Epithelial cell of proximal tubule (primary cell): ENCODE results near the gene TLE5. TPM values are rescaled to one million over a fixed set of nuclear protein-coding genes. Genes with fewer than 3 reads are reported as not detected.
A peak's percentile ranks its signal among the peaks of the same experiment; 100 is the strongest.

Source experiments
- DNase-seq: peaks from one replicate; pipeline ENCODE4 v3.0.0-alpha.2; 2011; ENCODE audit warnings: low read depth
- H3K4me3 ChIP-seq: 2 replicates; pipeline ENCODE4 v1.5.1; 2011; ENCODE audit warnings: low read depth, mild to moderate bottlenecking, low read length
- total RNA-seq: library from RNA; depleted of rRNA; stranded (reverse); fragments of >200 nt; gene quantifications from 2 replicates; pipeline ENCODE4 v1.2.3, GENCODE V29; 2015
- TF ChIP-seq, protein P1 (sequence below): conservative IDR thresholded peaks from 2 replicates; pipeline ENCODE4 v1.5.1; 2012; ENCODE audit warnings: low read depth, mild to moderate bottlenecking, low read length

TLE5 gene
- total RNA-seq, 1 donor from 2014 or later: 238 TPM

DNA sequence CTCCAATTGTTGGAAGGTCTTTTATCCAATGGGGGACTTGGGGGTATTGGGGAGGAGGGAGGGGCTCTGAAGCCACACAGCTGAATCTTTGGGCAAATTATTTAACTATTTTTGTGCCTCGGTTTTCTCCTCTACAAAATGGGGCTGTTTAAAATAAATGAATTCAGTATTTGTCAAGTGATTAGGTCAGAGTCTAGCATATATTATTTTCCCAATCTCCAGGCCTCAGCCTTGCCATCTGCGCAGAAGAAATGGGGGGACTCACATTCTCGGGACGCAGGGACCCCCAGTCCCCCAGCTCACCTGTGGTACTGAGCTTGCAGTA lies 1.5 kb downstream of the TLE5 start:
- no peak for DNase-seq
- TF ChIP-seq, protein P1, sequence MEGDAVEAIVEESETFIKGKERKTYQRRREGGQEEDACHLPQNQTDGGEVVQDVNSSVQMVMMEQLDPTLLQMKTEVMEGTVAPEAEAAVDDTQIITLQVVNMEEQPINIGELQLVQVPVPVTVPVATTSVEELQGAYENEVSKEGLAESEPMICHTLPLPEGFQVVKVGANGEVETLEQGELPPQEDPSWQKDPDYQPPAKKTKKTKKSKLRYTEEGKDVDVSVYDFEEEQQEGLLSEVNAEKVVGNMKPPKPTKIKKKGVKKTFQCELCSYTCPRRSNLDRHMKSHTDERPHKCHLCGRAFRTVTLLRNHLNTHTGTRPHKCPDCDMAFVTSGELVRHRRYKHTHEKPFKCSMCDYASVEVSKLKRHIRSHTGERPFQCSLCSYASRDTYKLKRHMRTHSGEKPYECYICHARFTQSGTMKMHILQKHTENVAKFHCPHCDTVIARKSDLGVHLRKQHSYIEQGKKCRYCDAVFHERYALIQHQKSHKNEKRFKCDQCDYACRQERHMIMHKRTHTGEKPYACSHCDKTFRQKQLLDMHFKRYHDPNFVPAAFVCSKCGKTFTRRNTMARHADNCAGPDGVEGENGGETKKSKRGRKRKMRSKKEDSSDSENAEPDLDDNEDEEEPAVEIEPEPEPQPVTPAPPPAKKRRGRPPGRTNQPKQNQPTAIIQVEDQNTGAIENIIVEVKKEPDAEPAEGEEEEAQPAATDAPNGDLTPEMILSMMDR: no peak
- H3K4me3 ChIP-seq: peak overlapping the region; percentile 87

DNA sequence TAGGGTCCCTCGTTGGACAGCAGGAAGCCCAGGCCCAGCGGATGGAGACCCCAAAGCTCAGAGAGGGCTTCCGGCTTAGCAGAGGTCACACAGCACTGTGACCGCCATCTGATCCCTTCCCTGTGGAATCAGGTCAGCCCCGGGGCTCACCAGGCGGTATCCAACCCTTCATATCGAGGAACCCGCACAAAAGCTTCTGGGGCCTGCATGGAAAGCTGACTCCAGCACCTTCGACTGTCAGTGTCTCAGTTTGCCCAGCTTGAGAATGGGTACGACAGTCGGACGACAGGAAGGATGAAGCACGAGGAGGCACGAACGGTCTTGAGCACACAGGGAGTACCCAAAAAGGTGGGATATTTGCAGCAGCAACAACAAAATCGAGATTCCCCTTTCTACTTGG lies 2.6 kb downstream of the TLE5 start:
- no peak overlapping the region for H3K4me3 ChIP-seq
- TF ChIP-seq, protein P1: no peak
- DNase-seq: no peak

DNA sequence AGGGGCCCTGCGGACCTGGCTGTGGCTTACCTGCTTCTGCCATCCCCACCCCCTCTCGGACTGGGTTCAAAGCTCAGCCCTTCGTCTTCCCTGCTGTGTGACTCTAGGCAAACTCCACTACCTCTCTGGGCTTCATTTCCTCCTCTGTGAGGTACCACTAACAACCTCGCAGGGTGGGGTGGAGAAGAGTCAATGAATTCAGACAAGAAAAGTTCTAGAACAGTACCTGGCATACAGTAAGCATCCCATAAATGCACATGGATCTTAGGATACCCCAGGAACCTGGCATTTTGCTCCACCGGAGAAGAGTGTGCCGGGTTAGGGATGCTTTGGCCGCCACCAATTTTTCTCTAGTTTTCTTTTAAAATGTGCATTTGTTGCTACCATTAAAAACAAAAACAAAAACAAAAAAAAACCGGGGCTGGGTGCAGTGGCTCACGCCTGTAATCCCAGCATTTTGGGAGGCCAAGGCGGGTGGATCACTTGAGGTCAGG lies 3.4 kb downstream of the TLE5 start:
- no peak for DNase-seq
- H3K4me3 ChIP-seq: no peak overlapping the region
- TF ChIP-seq, protein P1: no peak

DNA sequence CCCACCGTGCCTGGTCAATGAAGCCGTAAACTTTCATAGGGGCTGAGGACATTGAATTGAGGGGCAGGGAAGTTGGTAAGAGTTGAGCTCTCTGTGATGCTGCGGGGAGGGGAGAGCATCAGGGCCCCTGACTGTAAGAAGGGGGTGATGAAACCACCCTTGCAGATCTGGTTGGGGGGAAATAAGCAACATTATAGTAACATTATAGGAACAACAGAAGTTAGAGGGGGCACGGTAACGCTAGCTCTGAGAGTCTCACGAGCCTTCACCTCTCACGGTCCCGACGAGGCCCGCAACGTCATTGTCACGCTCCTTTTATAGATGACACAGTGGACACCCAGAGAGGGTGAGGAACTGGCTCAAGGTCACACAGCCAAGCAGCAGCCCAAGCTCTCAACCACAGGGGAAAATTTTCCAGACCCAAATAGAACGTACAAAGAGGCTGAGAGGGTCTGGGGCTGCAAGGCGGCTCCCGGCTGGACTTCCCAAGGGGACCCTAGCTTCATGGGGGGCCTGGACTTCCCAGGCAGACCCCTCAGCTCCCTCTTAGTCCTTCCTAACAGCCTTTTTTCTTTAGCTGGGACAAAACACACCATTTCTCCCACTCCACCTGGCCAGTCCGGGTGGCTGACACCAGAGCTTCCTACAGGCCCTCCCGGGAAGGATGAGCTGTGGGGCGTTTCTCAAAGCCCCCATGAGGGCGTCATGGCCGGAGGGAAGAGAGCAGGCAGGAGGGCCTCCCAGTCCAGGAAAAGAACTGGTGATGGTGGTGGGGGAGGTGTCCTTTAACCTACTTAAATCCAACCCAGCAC lies 4.1 kb downstream of the TLE5 start:
- TF ChIP-seq, protein P1: no peak
- H3K4me3 ChIP-seq: no peak overlapping the region
- no peak for DNase-seq

DNA sequence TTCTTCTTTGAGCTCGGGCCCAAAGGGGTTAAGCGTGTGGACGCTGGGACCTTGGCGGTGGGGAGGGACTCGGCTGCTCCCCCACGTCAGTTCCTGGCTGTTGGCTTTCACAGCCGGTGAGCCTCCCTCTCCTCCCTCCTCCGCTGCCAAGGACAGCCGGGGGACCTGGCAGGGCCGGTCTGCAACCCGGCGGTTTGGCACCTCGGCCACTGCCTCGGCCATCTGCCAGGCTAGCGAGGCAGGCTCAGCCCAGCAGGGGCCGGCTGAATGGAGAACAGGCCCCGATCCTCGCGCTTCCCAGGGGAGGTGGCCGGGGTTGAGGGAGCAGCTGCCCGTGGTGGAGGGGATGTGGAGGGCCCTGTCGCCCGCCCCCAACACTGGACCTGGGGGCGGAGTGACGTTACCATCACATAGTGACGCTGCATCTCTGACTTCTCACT lies 5.0 kb downstream of the TLE5 start:
- TF ChIP-seq, protein P1: no peak
- H3K4me3 ChIP-seq: no peak overlapping the region
- no peak for DNase-seq

DNA sequence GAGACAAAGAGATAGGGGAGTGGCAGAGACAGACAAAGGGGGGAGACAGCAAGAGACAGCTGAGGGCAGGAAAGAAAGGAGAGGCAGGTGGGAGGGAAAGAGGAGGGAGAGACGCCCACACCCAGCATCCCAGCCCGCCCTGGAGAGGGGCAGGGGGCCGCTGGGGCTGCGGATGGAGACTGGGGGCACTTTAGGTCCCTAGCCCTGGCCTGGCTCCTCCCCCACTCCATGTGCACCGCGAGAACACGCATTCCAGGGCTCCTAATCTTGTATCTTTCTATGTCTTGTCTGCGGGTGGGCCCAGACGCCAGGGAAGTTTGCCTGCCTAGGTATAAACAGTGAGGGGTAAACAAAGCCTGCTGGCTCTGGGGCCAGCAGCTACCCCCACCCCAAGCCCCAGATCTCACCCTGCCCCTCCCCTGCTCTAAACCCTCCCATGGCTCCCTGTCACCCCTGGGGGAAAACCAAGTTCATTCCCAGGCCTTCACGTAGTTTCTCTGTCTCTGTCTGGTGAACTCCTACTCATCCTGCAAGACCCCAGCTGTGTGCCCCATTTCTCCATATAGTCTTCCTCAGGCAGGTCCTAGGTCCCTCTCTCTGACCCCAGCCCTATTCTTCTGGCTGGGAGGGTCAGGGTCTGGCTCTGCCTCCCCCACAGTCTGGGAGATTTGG lies 5.7 kb downstream of the TLE5 start:
- no peak for DNase-seq
- TF ChIP-seq, protein P1: no peak
- H3K4me3 ChIP-seq: no peak overlapping the region
